HG02970 (cell line): ENCODE measurements around the gene RAB3A.
A peak's percentile ranks its signal among the peaks of the same experiment; 100 is the strongest.

Source experiments
- ATAC-seq: cut with Tn5 transposase; IDR thresholded peaks from one replicate; pipeline ENCODE4 v1.9.1; 2021; ENCODE audit warnings: mild to moderate bottlenecking, moderate library complexity, moderate number of reproducible peaks; ENCODE audit not compliant: unreplicated experiment, low FRiP score

RAB3A gene

DNA sequence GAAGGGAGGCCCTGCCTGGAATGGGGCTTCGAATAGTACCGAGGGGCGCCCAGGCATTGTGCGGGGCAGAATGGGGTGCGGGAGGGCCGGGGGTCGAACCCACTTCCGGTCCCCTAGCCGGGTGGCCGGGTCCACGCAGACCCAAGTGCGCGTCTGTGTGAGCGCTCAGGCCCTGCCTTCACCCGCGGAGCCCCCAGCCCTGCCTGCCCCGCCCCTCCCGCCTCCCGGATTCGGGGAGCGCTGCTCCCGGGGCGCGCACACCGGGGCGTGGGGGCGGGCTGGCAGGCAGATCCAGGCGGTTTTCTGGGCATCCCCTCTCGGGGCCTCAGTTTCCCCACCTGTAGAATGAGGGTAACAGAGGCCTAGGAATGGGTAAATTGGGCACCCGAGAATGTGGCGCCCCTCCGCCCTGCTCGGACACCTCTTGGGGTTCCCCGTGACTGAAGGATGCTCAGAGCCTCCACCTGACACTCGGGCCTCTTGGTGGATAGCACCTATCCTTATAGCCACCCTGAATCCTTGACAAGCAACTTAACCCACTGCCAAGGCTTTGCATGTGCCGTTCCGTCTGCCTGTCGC is 50.2 kb downstream of the RAB3A start:
- ATAC-seq: no peak

DNA sequence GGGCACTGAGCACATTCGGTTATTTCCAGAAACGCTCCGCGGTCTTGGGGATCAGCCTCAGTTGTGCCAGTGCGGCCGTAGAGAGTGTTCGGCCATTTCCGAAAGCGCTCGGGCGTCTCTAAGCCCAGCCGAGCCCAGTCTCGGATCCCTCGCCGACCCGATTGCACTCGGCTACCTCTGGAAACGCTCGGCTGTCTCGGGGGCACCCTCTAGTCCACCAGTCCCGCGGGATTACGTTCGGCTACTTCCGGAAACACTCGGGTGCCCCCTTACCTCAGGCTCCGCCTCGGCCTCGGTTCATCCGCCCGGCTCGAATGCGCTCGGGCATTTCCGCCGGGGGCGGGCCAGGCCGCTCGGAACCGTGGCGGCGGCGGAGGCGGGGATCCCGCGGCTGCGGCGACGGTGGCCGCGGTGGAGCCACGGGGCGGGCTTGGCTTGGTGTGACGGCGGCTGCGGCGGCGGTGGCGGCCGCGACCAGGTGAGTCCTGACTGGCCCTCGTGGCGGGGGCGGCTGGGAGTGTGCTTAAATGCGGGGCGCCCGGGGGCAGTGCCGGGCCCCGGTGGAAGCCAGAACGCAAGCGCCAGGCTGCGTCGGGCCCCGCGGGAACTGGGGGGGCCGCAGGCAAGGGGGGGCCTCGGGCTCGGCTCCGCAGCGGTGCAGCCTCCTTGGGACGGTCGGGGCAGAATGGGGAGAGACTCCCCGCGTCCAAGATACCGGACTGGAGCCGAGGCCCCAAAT is 50.9 kb downstream of the RAB3A start, which contains the start of gene PIK3R2:
Gene PIK3R2, plus strand, starts transcription at position 347 of the 739 bp plus-strand sequence. CDS start 2,717 bp downstream, outside the sequence.
- ATAC-seq: peak; percentile 69

DNA sequence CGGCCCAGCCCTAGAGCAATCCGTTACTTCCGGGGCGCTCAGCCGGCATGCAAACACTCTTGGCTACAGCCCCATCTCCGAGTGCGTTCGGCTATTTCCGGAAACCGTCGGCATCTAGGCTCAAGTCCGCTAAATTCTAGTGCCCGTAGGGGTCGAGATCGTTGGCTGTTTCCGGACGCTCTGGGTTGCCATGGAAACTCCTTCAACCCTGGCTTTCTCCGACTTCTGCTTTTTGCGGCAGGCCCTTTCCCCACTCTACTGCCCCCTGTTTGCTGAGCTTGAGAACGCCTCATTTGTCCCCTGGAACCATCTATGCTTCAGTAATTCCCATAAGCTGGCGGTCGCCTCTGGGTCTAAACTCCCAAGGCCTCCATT is 51.4 kb downstream of the RAB3A start:
- peak; percentile 62 for ATAC-seq

- no peak for ATAC-seq
Observed at GRCh38 chr19:18150776-18151624, 52.8 kb downstream of the RAB3A start.

DNA sequence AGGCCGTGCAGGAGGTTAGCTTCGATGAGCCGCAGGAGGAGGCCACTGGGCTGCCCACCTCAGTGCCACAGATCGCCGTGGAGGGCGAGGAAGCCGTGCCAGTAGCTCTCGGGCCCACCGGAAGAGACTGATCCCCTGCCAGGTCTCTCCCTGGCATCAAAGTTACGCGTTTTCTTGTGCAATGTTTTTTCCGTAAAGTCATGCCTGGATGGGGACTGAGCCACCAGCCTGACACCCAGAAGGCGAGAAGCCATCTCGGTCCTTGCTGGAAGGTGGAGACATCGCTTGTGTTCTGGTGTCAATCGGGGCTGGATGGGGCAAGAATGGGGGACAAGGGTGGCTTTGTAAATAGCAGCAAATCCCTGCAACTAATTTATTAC is 54.3 kb downstream of the RAB3A start:
- no peak for ATAC-seq

DNA sequence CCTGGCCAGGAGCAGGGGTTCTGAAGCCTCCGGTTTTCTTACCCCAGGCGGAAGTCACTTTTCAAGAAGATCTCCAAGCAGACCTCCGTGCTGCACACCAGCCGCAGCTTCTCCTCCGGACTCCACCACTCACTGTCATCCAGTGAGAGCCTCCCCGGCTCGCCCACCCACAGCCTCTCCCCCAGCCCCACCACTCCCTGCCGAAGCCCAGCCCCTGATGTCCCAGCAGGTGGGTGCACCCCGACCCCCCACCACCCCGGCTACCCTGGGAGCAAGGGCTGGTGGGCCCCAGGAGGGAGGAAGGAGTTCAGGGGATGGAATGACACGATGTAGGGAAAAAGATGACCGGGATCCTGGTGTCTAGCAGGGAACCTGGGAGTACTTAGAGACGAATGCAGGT is 56.4 kb downstream of the RAB3A start:
- ATAC-seq: no peak
